HepG2 (cell line): Measurements from ENCODE around the gene DCTN2. TPM values are rescaled to one million over a fixed set of nuclear protein-coding genes. Genes with fewer than 3 reads are reported as not detected.

ENCODE experiments used
- CC2D1A ChIP-seq: sonication (generic); formaldehyde crosslinking; IDR thresholded peaks from 2 replicates; pipeline ENCODE4 v1.8.1; 2023; ENCODE audit warnings: mild to moderate bottlenecking, missing genetic modification reagents
- GMEB1 ChIP-seq: sonication (generic); formaldehyde crosslinking; IDR thresholded peaks from 2 replicates; pipeline ENCODE4 v1.5.1; 2020; ENCODE audit warnings: missing genetic modification reagents, mild to moderate bottlenecking, borderline replicate concordance
- HCFC1 ChIP-seq: fragments of 150-350 bp; IDR thresholded peaks from 2 replicates; pipeline ENCODE4 v1.6.1; 2014; ENCODE audit warnings: low read depth, low read length
- HOXA5 ChIP-seq: sonication (generic); formaldehyde crosslinking; IDR thresholded peaks from 2 replicates; pipeline ENCODE4 v1.4.0; 2020; ENCODE audit warnings: missing genetic modification reagents
- KAT2B ChIP-seq: fragments of 150-350 bp; IDR thresholded peaks from 2 replicates; pipeline ENCODE4 v1.6.1; 2014; ENCODE audit warnings: low read depth, low read length, borderline replicate concordance
- NFYC ChIP-seq: IDR thresholded peaks from 2 replicates; pipeline ENCODE4 v1.6.1; 2016; ENCODE audit warnings: missing genetic modification reagents, missing compliant biosample characterization
- PHF5A ChIP-seq: IDR thresholded peaks from one replicate; pipeline ENCODE4 v1.6.1; 2018; ENCODE audit warnings: low read depth, missing genetic modification reagents; ENCODE audit not compliant: unreplicated experiment
- RAD51 ChIP-seq: fragments of 450-650 bp; IDR thresholded peaks from 2 replicates; pipeline ENCODE4 v1.6.1; 2016; ENCODE audit warnings: borderline replicate concordance
- RBAK ChIP-seq: sonication (generic); formaldehyde crosslinking; IDR thresholded peaks from 2 replicates; pipeline ENCODE4 v1.5.1; 2020; ENCODE audit warnings: mild to moderate bottlenecking, missing genetic modification reagents
- RBFOX2 ChIP-seq: fragments of 200-400 bp; formaldehyde crosslinking; IDR thresholded peaks from 2 replicates; pipeline ENCODE4 v1.6.1; 2017; ENCODE audit warnings: low read depth, mild to moderate bottlenecking, low read length
- RFXAP ChIP-seq: sonication (generic); formaldehyde crosslinking; IDR thresholded peaks from 2 replicates; pipeline ENCODE4 v1.4.0; 2020; ENCODE audit warnings: missing genetic modification reagents, borderline replicate concordance
- RNF219 ChIP-seq: sonication (generic); formaldehyde crosslinking; IDR thresholded peaks from 2 replicates; pipeline ENCODE4 v1.5.0; 2020; ENCODE audit warnings: mild to moderate bottlenecking, missing genetic modification reagents
- TCF7L2 ChIP-seq: IDR thresholded peaks from 2 replicates; pipeline ENCODE4 v1.6.1; 2011; ENCODE audit warnings: mild to moderate bottlenecking, low read depth, low read length, moderate library complexity
- UBTF ChIP-seq: sonication (generic); formaldehyde crosslinking; IDR thresholded peaks from 2 replicates; pipeline ENCODE4 v1.4.0; 2020; ENCODE audit warnings: mild to moderate bottlenecking, missing genetic modification reagents
- ZFP91 ChIP-seq: sonication (generic); formaldehyde crosslinking; IDR thresholded peaks from 2 replicates; pipeline ENCODE4 v1.9.0; 2022; ENCODE audit warnings: missing genetic modification reagents, mild to moderate bottlenecking, borderline replicate concordance
- ZFY ChIP-seq: sonication (generic); formaldehyde crosslinking; IDR thresholded peaks from 2 replicates; pipeline ENCODE4 v1.4.0; 2020; ENCODE audit warnings: missing genetic modification reagents
- ZNF350 ChIP-seq: sonication (generic); formaldehyde crosslinking; IDR thresholded peaks from 2 replicates; pipeline ENCODE4 v1.4.0; 2020; ENCODE audit warnings: mild to moderate bottlenecking, low read depth, missing genetic modification reagents, borderline replicate concordance
- ZNF605 ChIP-seq: sonication (generic); formaldehyde crosslinking; IDR thresholded peaks from 2 replicates; pipeline ENCODE4 v1.8.0; 2022; ENCODE audit warnings: mild to moderate bottlenecking, missing genetic modification reagents
- ZNF720 ChIP-seq: sonication (generic); formaldehyde crosslinking; IDR thresholded peaks from 2 replicates; pipeline ENCODE4 v1.4.0; 2020; ENCODE audit warnings: missing genetic modification reagents
- polyA plus RNA-seq, 8 experiments: library from polyadenylated mRNA; depleted of rRNA in 3 of 8; stranded (reverse) in 7 of 8; unstranded in 1 of 8; fragments of >200 nt; fragmentation: Illumina TruSeq in 4 of 8; extraction: Trizol in 4 of 8; gene quantifications; 2 replicates each; pipeline versions ENCODE4 v1.2.1 to v1.2.3, GENCODE V29; 2011 to 2016; ENCODE audit warnings: low read depth in 4 of 8, missing spikeins in 1 of 8, mixed read lengths in 1 of 8; ENCODE audit not compliant: insufficient read depth in 1 of 8
- total RNA-seq, 5 experiments: library from RNA; depleted of rRNA; stranded (reverse); fragments of >200 nt; fragmentation: Illumina TruSeq; extraction: Trizol; gene quantifications; 2 replicates each; pipeline ENCODE4 v1.2.3, GENCODE V29; 2016; ENCODE audit warnings: low read depth in 1 of 5
- TF ChIP-seq, protein P1 (sequence below): sonication (generic); formaldehyde crosslinking; IDR thresholded peaks from 2 replicates; pipeline ENCODE4 v1.4.0; 2020; ENCODE audit warnings: missing genetic modification reagents

The DCTN2 gene
- total and polyA plus RNA-seq, 2 of the 13 experiments (the other 11 are each of a cell fraction or from before 2014, with no cell fraction given) = 72.0 to 77.4 TPM

DNA sequence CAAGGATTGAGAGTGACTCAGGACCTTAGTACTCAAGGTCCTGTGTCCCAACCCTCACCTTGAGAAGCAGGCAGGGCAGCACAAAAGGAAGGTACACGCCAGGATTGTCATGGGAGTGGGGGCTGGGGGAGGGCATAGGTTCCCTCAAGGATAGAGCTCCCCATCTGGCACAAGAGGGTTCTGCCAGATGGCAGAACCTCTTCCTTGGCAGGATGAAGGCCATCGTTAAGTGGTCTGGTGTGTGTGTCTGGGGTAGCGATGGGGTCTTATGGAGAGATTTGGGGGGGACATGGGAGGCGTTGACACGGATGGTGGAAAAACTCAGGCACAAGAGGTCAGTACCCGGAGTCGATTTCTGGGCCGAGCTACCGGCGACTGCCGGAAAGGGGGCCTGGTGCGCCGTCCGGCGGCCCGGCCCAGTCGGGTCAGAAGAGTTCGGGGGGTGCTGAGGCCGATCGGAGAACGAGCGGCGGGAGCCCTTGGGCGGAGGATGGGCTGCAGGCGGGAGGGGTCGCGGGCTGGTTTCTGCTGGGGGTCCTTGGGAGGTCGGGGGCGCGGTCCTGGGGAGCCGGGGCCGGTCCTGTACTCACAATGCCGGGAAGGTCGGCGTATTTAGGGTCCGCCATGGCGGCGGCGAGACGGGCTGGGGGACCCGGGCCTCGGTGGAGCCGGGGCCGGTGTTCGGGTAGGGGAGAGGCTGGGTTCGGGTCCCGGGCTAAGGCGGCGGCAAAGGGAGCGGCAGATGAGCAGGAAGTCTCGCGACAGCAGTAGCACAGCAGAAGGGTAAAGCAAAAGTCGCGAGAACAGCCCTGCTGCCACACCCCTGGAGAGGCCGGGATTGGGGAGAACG, at the start of gene DCTN2 (continued):
- TF ChIP-seq RNF219 (no peak), HOXA5 (peak; percentile 9; the same call in 1 of the 2 replicates), NFYC (peak; percentile 64; the same call in 1 of the 2 replicates), ZNF350 (CRISPR knock-in tag) (0 out of 2 replicates have a peak, but pooled peaks have one; percentile 7), TCF7L2 (no peak), RBFOX2 (peak; percentile 87), RBAK (no peak), RFXAP (no peak), PHF5A (CRISPR knock-in tag) (no peak), CC2D1A (CRISPR knock-in tag) (no peak), RAD51 (no peak), ZNF605 (CRISPR knock-in tag) (no peak), UBTF (CRISPR knock-in tag) (peak; percentile 40; the same call in 1 of the 2 replicates), KAT2B (no peak), ZFP91 (peak; percentile 11; the same call in 1 of the 2 replicates), HCFC1 (no peak), GMEB1 (CRISPR knock-in tag) (peak; percentile 50; the same call in 1 of the 2 replicates), ZFY (CRISPR knock-in tag) (peak; percentile 64; the same call in 1 of the 2 replicates), ZNF720 (CRISPR knock-in tag) (no peak)
- TF ChIP-seq, protein P1, sequence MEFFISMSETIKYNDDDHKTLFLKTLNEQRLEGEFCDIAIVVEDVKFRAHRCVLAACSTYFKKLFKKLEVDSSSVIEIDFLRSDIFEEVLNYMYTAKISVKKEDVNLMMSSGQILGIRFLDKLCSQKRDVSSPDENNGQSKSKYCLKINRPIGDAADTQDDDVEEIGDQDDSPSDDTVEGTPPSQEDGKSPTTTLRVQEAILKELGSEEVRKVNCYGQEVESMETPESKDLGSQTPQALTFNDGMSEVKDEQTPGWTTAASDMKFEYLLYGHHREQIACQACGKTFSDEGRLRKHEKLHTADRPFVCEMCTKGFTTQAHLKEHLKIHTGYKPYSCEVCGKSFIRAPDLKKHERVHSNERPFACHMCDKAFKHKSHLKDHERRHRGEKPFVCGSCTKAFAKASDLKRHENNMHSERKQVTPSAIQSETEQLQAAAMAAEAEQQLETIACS (CRISPR knock-in tag) = no peak
